ENCODE results near the gene UXS1. TPM values are rescaled to one million over a fixed set of nuclear protein-coding genes. Genes with fewer than 3 reads are reported as not detected.
"Not testable (repeated sequence)": the region's sequence is repeated elsewhere in the genome, so short reads cannot be mapped to it uniquely, and the experiment has no call there.

UXS1 gene
- total RNA-seq, 1 experiment from 2014 or later = 31.2 TPM

DNA sequence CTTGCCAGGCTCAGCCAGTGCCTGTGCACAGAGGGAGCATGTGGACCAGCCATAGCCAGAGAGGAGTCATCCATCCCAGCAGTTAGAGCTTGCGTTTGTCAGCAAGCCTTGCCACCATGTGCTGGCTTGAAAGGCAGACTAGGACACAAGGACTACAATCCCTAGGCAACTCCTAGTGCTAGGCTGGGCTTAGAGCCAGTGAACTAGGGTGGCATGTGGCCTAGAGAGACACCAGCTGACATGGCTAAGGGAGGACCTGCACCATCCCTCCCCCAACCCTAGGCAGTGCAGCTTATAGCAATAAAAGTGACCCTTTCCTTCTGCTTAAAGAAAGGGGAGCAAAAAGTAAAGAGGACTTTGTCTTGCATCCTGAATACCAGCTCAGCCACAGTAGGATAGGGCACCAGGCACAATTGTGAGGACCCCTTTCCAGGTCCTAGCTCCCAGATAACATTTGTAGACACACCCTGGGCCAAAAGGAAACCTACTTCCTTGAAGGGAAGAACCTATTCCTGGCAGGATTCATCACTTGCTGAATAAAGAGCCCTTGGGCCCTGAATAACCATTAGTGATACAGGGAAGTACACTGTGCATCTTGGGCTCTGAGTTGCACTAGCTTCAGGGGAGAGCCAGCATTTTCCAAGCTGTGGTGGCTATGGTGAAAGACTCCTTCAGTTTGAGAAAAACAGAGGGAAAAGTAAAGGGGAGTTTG, 38.7 kb upstream of the UXS1 start:
- no peak overlapping the region for H3K27ac Mint-ChIP-seq (ENCODE audit: low read depth, unreplicated experiment)
- DNase-seq (ENCODE audit: unreplicated experiment) = no peak
- no peaks in the 10 kb centered on the region for H3K36me3 Mint-ChIP-seq (ENCODE audit: insufficient read depth, unreplicated experiment)
- BruUV-seq (replicated peaks) = no TSS peak
- POLR2A ChIA-PET = no interaction called here
- peaks cover 24% of the 10 kb centered on the region for H3K9me3 Mint-ChIP-seq (ENCODE audit: unreplicated experiment)
- H3K27me3 Mint-ChIP-seq (ENCODE audit: insufficient read depth, unreplicated experiment) = no peaks in the 10 kb centered on the region
- TF ChIP-seq, protein P1, sequence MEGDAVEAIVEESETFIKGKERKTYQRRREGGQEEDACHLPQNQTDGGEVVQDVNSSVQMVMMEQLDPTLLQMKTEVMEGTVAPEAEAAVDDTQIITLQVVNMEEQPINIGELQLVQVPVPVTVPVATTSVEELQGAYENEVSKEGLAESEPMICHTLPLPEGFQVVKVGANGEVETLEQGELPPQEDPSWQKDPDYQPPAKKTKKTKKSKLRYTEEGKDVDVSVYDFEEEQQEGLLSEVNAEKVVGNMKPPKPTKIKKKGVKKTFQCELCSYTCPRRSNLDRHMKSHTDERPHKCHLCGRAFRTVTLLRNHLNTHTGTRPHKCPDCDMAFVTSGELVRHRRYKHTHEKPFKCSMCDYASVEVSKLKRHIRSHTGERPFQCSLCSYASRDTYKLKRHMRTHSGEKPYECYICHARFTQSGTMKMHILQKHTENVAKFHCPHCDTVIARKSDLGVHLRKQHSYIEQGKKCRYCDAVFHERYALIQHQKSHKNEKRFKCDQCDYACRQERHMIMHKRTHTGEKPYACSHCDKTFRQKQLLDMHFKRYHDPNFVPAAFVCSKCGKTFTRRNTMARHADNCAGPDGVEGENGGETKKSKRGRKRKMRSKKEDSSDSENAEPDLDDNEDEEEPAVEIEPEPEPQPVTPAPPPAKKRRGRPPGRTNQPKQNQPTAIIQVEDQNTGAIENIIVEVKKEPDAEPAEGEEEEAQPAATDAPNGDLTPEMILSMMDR (IDR thresholded peaks at IDR 0.05; ENCODE audit: unreplicated experiment) = no peak
- CTCF ChIA-PET = interaction anchor here (0.6 kb wide), 1 partner anchor 637 kb away, joined by 3 read pairs; no protein-coding TSS in a partner anchor
- no peaks in the 10 kb centered on the region for H3K4me1 Mint-ChIP-seq (ENCODE audit: insufficient read depth, unreplicated experiment)
- H3K4me3 Mint-ChIP-seq (ENCODE audit: unreplicated experiment) = no peak overlapping the region
- intact Hi-C loops (cut with micrococcal nuclease) = no loop called here

- TF ChIP-seq, protein P1 (IDR thresholded peaks at IDR 0.05; ENCODE audit: unreplicated experiment) = no peak
- POLR2A ChIA-PET = no interaction called here
- Mint-ChIP-seq H3K4me1 (ENCODE audit: insufficient read depth, unreplicated experiment) (no peaks in the 10 kb centered on the region), H3K36me3 (ENCODE audit: insufficient read depth, unreplicated experiment) (no peaks in the 10 kb centered on the region), H3K27ac (ENCODE audit: low read depth, unreplicated experiment) (no peak overlapping the region), H3K27me3 (ENCODE audit: insufficient read depth, unreplicated experiment) (no peaks in the 10 kb centered on the region), H3K9me3 (ENCODE audit: unreplicated experiment) (no peaks in the 10 kb centered on the region), H3K4me3 (ENCODE audit: unreplicated experiment) (no peak overlapping the region)
- DNase-seq (ENCODE audit: unreplicated experiment) = no peak
- no TSS peak for BruUV-seq (replicated peaks)
- CTCF ChIA-PET = no interaction called here
- intact Hi-C loops (cut with micrococcal nuclease) = no loop called here
Observed at GRCh38 chr2:106223347-106223746, 29.2 kb upstream of the UXS1 start.

GRCh38 chr2:106222057-106222456, 28.0 kb upstream of the UXS1 start:
- H3K4me1 Mint-ChIP-seq (ENCODE audit: insufficient read depth, unreplicated experiment); BruUV-seq (replicated peaks); H3K27ac Mint-ChIP-seq (ENCODE audit: low read depth, unreplicated experiment); intact Hi-C loops (cut with micrococcal nuclease); H3K36me3 Mint-ChIP-seq (ENCODE audit: insufficient read depth, unreplicated experiment); H3K4me3 Mint-ChIP-seq (ENCODE audit: unreplicated experiment); CTCF ChIA-PET; POLR2A ChIA-PET; H3K27me3 Mint-ChIP-seq (ENCODE audit: insufficient read depth, unreplicated experiment); H3K9me3 Mint-ChIP-seq (ENCODE audit: unreplicated experiment); DNase-seq (ENCODE audit: unreplicated experiment): not testable (repeated sequence)

DNA sequence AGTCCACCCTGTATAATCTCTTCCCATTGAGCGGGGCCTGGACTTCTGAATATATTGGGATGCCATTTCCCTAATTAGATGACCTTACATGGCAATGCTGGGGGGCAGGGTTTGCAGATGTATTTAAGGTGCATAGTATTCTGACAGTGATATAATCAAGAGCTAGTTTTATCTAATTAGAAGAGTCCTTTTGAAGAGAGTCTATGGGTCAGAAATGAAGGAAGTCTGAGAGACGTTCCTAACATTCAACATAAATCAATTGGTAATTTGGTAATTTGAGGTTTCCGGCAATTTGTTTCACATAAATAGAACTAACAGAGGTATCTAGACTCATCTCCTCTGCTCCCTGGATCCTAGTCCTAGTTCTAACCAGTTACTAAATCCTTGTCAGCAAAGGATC, 25.7 kb upstream of the UXS1 start:
- intact Hi-C loops (cut with micrococcal nuclease) = no loop called here
- Mint-ChIP-seq H3K27ac (ENCODE audit: low read depth, unreplicated experiment) (no peak overlapping the region), H3K4me1 (ENCODE audit: insufficient read depth, unreplicated experiment) (no peaks in the 10 kb centered on the region), H3K9me3 (ENCODE audit: unreplicated experiment) (peaks cover 9% of the 10 kb centered on the region), H3K4me3 (ENCODE audit: unreplicated experiment) (no peak overlapping the region), H3K36me3 (ENCODE audit: insufficient read depth, unreplicated experiment) (no peaks in the 10 kb centered on the region), H3K27me3 (ENCODE audit: insufficient read depth, unreplicated experiment) (no peaks in the 10 kb centered on the region)
- DNase-seq (ENCODE audit: unreplicated experiment) = no peak
- ChIA-PET CTCF (interaction anchor here (0.6 to 0.8 kb wide), 4 partner anchors 17 to 363 kb away, joined by 3 to 4 read pairs (median 3); no protein-coding TSS in a partner anchor), POLR2A (no interaction called here)
- TF ChIP-seq, protein P1 (IDR thresholded peaks at IDR 0.05; ENCODE audit: unreplicated experiment) = no peak
- BruUV-seq (replicated peaks) = no TSS peak

DNA sequence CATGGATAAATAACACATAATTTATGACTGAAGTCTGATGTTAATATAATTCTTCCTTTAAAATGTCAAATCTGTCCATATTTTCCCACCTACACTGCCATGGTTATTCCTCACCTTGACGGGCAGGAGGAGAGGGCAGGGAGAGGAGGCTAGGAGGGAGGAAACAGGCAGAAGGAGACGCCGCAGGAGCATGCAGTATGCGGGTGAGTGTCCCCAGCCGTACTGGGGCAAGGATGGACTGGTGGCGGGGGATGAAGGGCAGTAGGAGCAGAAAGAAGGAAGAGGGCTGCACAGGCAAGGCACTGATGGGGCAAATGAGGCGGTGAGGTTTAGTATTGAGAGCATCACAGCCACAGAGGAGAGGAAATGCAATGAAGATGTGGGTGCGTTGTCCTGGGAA, 25.1 kb upstream of the UXS1 start:
- BruUV-seq (replicated peaks); DNase-seq (ENCODE audit: unreplicated experiment); H3K4me1 Mint-ChIP-seq (ENCODE audit: insufficient read depth, unreplicated experiment); H3K4me3 Mint-ChIP-seq (ENCODE audit: unreplicated experiment); intact Hi-C loops (cut with micrococcal nuclease); POLR2A ChIA-PET; H3K36me3 Mint-ChIP-seq (ENCODE audit: insufficient read depth, unreplicated experiment); H3K27me3 Mint-ChIP-seq (ENCODE audit: insufficient read depth, unreplicated experiment); H3K9me3 Mint-ChIP-seq (ENCODE audit: unreplicated experiment); H3K27ac Mint-ChIP-seq (ENCODE audit: low read depth, unreplicated experiment): not testable (repeated sequence)
- CTCF ChIA-PET = interaction anchor here (0.6 kb wide), 2 partner anchors 18 to 97 kb away, joined by 3 to 4 read pairs; no protein-coding TSS in a partner anchor

Data from MCF 10A (cell line).